Cardiac fibroblast (primary cell): ENCODE data around the gene SUCLG2.
A peak's percentile ranks its signal among the peaks of the same experiment; 100 is the strongest.

Experiments
- DNase-seq, 2 donors: peaks; one replicate each; pipeline versions ENCODE4 v3.0.0 to v3.0.0-alpha.2; 2010; ENCODE audit warnings: low read depth in 2 of 2
- H3K4me3 ChIP-seq, 2 donors: replicated peaks in 1 of 2; 1 replicate in 1 of 2; 2 replicates in 1 of 2; pipeline ENCODE4 v1.5.1; 2011; ENCODE audit warnings: low read depth in 2 of 2, low read length in 2 of 2, mild to moderate bottlenecking in 2 of 2, moderate library complexity in 1 of 2
- CTCF ChIP-seq: IDR thresholded peaks from one replicate; pipeline ENCODE4 v1.5.1; 2011; ENCODE audit warnings: low read depth, mild to moderate bottlenecking, low read length, inconsistent platforms

The SUCLG2 gene

GRCh38 chr3:67662733-67663132 lies 8.3 kb upstream of the SUCLG2 start:
- no peak for DNase-seq
- TF ChIP-seq CTCF: no peak
- no peak overlapping the region for H3K4me3 ChIP-seq

GRCh38 chr3:67661089-67661488 lies 6.7 kb upstream of the SUCLG2 start:
- H3K4me3 ChIP-seq: no peak overlapping the region
- TF ChIP-seq CTCF: no peak
- peak; percentile 12 to 72 for DNase-seq

GRCh38 chr3:67657192-67657591 lies 2.8 kb upstream of the SUCLG2 start:
- no peak for DNase-seq

GRCh38 chr3:67656614-67657013 lies 2.2 kb upstream of the SUCLG2 start:
- no peak overlapping the region for H3K4me3 ChIP-seq
- no peak for DNase-seq
- no peak for TF ChIP-seq CTCF

More at GRCh38 chr3:67657192-67657591, 2.8 kb upstream of the SUCLG2 start:
- no peak overlapping the region for H3K4me3 ChIP-seq
- no peak for TF ChIP-seq CTCF

- peak overlapping the region in 1 of 2 donors; percentile 80 for H3K4me3 ChIP-seq
- DNase-seq: peak in 1 of 2 donors; percentile 15
- no peak for TF ChIP-seq CTCF
Measured at GRCh38 chr3:67655364-67656121, 1.1 kb upstream of the SUCLG2 start.

GRCh38 chr3:67654844-67655177 lies 399 bp upstream of the SUCLG2 start:
- no peak for TF ChIP-seq CTCF
- H3K4me3 ChIP-seq: peak overlapping the region; percentile 65 to 80
- DNase-seq: no peak
